ENCODE measurements around the gene MS4A4E.
"Not testable (repeated sequence)": the region's sequence is repeated elsewhere in the genome, so short reads cannot be mapped to it uniquely, and the experiment has no call there.

Gene MS4A4E

DNA sequence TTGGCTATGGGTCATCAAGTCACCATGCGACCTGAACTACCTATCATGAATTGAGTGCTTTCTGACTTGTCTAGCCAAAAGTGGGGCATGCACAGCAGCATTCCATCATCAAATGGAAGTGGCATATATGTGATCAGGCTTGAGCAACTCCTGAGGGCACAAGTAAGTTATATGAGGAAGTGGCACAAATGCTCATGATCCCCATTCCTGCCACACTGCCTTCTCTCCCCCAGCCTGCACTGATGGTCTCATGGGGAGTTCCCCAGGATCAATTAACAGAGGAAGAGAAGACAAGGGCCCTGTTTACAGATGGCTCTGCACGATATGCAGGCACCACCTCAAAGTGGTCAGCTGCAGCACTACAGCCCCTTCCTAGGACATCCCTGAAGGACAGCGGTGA is 21.8 kb downstream of the MS4A4E start:
- no peak for DNase-seq

DNA sequence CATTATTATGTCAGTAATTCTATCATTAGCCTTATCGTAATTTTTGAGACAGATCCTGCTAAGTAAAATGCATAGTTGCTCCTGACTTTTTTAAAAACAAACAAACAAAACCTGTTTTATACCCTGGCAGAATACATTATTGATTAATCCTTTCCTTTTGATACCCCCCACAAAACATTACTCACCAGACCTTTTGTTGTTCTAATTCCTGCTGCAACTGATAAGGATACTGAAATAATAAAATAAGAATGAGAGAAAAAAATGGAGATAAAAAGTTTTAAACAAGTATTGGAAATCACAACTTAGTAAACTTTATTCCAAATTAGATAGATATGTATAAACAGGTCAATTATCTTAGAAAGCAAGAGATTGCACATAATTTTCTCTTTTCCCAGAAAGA is 28.6 kb downstream of the MS4A4E start:
- no peak for DNase-seq

DNA sequence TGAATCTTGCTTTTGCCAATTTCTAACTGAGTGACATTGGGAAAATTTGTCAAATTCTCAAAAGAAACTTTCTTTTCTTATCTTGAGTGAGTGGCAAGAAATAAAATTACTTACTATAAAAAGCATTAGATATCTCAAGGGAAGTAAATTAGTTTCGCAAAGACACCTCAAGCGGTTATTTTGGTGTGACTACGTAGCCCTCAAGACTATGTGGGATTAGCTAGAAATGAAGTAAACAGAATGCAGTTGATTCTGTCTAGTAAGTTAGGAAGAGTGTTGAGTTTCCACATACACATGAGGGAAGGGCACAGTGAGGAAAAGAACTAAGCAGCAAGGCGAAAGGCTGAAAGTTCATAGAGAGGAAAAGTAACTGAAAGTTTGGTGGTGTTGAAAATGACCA is 31.7 kb downstream of the MS4A4E start:
- DNase-seq: no peak

DNA sequence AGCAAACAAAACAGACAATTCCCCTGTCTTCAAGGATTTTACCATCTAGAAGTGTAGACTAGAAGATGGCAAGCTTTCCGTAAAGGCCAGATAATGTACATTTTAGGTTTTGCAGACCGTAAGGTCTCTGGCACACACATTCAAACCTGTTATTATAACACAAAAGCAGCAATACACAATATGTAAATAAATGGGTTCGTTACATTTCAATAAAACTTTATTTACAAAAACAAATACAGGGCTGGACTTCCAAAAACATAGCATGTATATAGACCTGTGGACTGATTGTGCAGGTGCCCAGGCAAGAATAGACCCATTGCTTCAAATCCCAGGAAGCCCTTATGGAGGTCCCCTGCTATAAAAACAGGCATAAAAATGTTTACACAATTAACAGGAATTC is 33.0 kb downstream of the MS4A4E start:
- DNase-seq: no peak

DNA sequence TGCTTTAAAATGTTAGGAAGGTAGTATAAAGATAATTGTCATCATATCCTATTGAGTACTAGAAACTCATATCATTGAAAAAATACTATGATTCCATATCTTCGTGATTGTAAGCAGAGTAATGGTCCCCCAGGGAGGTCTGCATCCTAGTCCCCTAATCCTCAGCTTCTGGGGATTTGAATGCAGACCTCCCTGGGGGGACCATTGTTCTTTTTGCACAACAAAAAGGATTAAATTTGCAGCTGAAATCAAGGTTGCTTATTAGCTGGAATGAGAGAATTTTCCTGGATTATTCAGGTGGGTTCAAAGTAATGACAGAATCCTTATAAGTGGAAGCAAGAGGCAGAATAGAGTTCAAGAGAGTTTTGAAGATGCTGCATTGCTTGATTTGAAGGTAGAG is 34.0 kb downstream of the MS4A4E start:
- DNase-seq: no peak

DNA sequence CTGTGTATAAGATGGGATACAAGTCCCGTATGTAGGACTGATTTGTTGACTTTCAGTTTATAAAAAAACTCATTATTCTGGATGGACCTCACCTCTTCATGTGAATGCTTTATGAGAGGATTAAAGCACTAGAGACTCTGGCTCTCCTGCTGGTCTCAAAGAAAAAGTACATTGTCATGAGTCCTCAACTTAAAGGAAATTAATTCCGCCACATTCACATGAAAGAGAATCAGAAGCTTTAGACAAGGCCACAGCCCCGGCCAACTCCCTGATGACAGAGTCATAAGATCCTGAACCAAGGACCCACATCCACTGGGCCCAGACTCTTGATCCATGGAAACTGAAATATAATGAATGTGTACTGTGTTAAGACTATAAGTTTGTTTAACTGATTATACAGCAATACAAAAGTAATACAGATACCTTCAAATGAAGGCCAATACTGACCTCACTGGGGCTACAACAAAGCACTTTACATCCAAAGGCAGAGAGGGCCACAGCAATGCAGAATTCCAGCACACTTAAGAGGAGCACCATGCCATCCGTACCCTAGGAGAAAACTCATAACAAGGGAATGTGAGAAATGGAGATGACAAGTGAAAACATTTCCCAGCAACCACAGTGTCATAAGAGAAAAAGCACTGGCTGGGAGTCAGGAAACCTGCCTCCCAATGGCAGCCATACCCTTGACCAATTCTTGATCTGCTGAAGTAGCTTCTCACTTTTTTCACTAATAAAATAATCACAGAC is 34.6 kb downstream of the MS4A4E start:
- no peak for DNase-seq

DNA sequence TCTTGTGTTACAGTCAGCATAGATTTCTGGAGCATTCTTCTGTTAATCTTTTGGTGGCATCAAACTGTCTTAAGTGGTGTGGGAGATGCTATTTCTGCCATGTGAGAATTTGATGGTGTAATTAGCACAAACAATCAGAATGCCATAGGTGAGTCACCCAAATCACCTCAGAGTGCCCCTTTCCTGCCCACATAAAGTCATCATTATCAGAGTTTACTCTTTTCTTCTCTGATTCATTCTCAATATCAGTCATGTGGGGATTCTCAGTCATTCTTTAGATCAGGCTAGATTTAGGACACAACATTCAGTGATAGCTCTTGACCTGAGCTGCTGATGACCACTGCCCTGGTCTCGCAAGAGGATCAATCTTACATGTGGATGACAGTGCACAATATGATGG is 36.3 kb downstream of the MS4A4E start:
- no peak for DNase-seq

DNA sequence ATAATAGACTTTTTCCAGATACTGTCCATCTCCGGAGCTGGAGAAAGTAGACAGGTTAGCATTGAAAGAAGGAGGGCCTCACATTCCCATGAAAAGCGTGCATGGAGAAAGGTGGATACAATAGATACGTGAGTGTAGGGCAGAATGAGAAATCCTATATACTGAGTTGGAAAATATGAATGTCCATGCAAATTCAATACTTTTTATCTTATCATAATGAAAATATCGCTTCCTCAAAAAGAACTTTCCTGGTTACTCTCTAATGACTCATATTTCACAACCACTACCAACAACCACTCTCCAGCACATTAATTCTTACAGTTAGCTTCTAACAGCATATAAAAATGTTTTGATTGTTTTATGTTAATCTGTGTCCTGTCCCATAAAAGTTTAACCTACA is 38.0 kb downstream of the MS4A4E start:
- DNase-seq: peak; percentile 22

DNA sequence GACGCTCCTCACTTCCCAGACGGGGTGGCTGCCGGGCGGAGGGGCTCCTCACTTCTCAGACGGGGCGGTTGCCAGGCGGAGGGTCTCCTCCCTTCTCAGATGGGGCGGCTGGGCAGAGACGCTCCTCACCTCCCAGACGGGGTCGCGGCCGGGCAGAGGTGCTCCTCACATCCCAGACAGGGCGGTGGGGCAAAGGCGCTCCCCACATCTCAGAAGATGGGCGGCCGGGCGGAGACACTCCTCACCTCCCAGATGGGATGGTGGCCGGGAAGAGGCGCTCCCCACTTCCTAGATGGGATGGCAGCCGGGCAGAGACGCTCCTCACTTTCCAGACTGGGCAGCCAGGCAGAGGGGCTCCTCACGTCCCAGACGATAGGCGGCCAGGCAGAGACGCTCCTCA is 41.6 kb downstream of the MS4A4E start:
- not testable (repeated sequence) for DNase-seq

DNA sequence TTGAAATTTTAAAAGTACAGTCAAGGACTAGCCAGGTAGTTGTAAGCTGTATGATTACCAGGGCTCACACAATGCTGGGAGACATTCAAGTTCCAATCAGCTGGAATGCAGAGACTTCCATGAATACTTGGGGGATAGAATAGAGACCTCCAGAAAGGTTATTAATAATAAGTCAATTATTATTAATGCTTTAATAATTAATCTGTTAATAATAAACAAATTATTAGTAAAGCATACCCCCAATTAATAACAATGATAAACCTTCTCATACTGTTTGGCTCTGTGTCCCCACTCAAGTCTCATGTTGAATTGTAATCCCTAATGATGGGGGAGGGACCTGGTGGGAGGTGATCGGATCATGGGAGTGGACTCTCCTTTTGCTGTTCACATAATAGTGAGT is 45.5 kb downstream of the MS4A4E start:
- DNase-seq: no peak

DNA sequence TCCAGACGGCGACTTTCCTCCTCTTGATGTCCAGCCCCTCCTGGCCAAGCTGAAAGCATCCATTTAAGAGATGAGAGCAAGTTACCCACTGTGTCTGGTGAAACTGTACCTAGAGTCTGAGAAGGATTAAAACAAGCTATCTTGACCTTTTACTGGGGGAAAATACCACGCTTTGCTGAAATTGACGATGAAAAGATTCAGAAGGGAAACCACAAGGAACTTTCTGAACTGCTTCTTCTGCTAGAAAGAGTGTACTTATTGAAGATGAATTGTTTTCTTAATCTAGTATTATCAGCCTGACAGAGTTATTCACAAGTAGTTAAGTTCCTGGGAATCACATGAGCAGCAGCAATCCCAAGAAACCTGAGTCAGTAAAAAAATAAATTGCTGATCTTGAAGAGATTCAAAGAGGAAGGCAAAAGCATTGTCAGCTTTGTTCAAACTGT is 47.0 kb downstream of the MS4A4E start:
- DNase-seq: peak; percentile 25

DNA sequence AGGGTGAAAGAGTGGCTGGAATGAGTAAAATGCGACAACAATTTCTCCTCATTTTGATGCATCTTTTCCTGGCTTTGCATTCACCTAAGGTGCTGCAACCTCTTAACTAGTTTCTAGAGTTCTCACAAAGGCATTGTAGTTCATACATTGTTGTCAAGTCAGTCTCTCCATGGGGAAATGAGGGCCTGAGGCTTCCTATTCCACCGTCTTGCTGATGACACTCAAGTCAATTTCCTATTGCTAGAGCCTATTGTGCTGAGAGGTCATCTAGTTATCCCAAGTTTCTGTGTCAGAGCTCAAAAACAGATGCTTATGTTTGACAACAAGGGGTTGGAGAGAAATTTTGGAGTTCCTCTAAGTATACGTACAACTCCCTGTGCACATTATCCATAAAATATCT is 48.4 kb downstream of the MS4A4E start:
- DNase-seq: no peak

DNA sequence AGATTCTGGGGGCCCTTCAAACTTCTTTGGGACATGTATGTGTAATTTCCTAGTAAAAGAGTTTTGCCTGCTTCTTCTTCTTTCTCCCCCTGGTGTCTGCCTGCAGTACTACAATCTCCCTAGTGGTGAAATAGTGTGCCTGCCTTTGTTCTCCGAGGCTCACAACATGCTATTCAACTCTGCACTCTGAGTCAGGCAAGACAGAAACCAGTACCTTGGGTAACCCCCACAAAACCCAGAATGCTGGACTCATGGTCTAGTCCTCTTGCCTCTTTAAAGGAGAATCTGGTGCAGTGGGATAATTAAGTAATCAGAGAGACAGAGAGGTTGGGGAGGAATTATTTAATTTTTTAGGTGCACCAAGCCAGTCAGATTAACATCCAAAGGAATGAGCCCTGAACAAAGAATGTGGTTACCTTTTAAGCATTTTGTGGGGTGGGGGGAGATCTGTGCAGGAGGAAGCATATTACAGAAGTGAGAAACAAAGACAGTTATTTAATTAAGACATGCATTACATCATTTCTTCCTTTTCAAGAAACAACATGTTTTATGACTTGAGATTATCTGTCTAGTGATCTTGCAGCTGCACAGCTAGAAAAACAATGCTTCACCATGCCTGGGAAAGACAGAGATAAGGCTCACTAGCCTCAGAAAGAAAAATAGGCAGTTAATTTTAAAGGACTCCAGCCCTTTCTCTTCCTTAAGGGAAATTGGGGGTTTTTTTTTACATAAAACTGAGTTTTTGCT is 49.1 kb downstream of the MS4A4E start:
- DNase-seq: peak; percentile 88

DNA sequence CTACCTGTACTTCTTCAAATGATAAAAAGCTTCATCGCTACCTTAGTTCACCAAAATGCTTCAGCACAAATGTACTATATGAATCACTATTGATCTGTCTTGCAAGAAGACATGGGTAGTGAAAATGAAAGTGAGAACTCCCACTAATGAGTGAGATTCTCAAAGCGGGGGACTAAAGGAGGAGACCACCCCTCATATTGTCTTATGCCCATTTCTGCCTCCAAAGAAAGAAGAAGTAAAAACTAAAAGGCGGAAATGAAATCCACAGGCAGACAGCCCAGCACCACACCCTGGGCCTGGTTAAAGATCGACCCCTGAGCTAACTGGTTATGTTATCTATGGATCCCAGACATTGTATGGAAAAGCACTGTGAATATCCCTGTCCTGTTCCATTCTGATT is 50.4 kb downstream of the MS4A4E start:
- DNase-seq: not testable (repeated sequence)

DNA sequence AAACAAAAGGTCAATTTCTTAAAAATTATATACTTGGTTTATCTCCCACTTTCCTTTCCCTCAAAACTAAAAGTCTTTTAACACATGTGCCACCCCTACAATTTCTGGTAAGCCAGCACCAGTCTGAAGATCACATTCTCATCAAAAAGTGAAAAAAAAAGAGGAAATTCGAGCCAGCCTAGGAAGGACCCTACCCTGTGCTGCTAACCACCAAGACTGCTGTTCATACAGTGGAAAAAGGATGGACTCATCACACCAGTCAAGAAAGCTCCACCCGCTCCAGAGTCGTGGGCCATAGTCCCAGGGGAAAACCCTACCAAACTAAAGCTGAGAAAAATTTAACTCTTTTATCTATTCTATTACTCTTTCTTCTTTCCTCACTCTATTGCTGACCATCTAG is 54.5 kb downstream of the MS4A4E start:
- peak; percentile 59 for DNase-seq

DNA sequence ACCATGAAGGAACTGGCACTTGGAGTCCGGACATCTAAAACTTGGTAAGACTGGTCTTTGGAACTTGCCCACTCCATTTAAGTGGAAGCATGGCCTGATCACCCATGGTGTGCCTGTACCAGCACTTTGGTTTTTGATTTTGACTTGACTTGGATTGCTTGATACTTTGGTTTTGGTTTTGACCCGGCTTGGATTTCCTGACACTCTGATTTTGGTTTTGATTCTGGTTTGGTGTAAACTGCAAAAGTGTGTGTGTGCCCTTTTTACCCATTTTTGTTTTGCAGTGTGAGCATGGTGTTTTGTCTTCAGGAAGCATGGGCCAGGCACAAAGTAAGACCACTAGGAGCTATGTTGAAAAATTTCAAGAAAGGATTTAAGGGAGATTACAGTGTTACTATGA is 56.8 kb downstream of the MS4A4E start:
- DNase-seq: not testable (repeated sequence)

DNA sequence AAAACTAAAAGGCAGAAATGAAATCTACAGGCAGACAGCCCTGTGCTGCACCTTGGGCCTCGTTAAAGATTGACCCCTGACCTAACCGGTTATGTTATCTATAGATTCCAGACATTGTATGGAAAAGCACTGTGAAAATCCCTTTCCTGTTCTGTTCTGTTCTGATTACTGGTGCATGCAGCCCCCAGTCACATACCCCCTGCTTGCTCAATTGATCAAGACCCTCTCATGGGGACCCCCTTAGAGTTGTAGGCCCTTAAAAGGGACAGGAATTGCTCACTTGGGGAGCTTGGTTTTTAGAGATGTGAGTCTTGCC is 57.5 kb downstream of the MS4A4E start:
- peak; percentile 18 for DNase-seq

DNA sequence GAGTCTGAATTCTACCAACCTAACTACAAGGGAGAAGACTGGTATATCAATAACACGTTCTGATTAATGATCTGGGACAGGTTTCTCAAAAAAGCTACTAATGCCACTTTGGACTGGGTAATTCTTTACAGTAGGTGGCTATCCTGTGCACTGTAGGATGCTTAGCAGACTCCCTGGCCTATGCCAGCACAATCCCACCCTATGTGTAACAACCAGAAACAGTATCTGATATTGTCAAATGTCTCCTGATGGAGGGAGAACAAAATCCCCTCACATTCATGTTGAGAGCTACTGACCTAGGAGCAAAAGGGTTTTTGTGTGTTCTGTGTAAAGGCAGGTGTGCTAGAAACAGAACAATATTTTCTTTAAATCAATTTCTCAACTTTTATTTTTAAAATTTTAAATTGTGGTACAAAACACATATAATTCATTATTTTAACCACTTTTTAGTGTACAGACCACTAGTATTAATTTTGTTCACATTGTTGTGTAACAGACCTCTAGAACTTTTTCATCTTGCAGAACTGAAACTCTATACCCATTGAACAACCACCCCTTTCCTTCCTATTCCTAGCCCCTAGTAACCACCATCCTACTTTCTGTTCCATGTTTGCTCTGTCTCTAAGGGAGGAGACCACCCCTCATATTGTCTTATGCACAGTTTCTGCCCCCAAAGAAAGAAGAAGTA is 58.0 kb downstream of the MS4A4E start:
- no peak for DNase-seq

DNA sequence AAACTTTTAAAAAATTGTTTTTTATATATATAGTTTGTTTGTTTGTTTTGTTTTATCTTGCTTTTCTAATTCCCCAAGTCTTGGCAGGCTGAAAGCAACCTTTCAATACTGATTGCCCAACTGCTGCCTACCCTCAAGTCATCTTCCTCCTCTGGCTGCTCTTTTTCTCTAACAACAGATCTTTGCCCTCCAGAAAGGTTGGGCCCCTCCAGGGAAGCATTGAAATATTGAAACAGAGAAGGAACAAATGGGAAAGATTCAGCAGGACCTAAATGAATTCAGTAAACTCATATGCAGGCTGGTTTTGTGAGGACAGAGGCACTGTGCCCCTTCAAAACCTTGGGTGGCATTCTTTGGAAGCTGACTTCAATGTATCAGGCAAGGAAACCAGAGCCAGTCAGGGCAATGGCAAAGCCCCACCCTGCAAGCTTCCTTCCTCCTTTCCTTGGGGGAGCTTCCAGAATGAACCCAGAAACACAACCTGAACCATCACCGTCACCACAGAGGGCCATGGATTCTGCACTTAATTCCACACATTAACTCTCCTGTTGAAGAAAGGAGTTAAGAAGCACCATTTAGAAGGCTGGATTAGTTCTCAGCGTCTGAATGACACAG is 59.2 kb downstream of the MS4A4E start:
- peak; percentile 32 for DNase-seq

DNA sequence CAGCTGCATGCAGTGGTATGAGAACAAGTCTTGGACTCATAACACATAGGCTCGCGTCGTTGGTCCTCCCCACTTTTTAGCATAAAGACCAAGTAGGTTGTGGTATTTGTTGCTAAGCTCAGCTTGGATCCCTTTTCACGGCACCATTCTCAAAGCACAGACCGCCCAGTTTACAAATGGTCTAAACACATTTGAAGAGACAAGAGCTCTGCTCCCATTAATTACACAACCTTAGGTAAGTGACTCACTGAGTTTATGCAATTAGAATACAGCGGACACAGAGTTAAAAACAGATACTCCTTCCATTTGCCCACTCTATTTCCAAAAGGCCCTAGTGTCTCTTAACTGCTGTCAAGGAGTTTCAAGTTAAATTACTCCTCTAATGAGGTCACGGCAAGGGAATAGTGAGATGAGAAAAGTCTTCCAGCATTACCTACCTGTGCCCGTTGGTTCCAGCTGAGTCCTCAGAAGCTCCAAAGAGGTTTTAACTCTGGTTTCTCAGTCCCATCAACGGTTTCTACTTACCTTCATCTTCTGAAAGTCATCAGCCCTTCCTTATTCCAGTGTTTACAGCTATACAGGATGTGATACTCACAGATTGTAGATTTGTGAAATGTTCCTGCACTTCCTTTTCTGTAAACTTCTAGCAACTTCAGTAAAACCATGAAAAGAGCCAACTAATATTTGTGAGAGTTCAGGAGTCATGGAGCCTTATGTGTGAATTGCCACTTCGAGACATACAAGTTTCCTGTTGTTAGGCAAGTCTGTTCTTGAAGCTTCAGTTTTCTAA is 60.2 kb downstream of the MS4A4E start, which contains the start of gene MS4A6A:
Gene MS4A6A, minus strand, starts transcription at position 543 of the 790 bp plus-strand sequence. CDS start 1,356 bp downstream, outside the sequence.
- DNase-seq: peak; percentile 41

DNA sequence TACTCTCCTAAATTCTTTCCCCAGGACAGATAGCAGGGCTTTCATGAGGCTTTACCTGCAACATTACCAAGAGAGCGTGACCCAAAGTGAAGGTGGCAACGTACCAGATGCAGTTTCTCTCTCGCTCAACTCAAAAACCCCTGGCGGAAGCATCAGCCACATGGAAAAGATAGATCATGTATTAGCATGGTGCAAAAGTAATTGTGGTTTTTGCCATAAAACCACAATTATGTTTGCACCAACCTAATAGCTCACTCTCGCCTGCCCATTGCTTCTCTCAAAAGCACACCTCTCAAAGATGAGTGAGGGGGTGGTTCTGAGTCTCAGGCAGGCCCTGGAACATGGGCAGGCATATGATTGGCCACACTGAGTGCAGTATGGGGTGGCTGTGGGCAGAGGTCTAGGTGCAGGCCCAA is 67.1 kb downstream of the MS4A4E start:
- DNase-seq: peak; percentile 62

DNA sequence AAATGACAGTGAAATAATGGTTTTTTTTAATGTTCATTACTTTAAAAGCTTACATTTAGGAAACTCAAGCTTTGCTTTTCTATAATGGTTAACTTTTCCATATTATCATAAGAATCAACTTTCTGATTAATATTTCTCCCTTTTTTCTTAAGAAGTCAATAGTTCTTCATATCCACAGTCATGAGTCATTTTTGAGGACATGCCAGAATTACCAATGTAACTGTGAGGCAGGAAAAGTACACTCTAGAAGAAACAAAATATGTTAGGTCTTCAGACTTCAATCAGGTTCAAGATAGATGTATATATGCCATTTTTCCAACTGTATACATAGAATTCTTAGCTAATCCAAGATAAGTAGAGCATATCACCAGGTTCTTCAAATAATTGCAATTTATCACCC is 70.9 kb downstream of the MS4A4E start:
- DNase-seq: no peak

DNA sequence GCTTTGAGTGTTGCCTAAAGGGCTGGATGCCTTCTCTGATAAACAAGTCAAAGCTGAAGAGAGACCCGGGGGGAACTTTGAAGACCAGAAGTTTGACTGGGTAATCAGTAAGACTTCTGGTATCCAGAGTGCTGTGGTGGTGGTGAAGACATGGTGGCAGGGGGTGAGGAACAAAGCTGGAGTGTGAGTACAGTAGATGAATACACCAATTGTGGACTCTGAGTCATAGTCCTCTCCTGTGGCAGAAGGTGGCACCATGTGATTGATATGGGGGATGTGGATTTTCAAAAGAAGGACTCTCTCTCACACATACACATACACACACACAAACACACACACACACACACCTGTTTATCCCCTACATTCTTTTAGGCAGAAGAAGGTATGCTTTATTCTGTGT is 72.4 kb downstream of the MS4A4E start:
- no peak for DNase-seq

All from hematopoietic multipotent progenitor cell treated with erythropoietin and hydrocortisone succinate and interleukin-3 and kit ligand, for 4 days (in vitro differentiated cells).